K562 (cell line): ENCODE measurements around the gene BCL3. TPM values are rescaled to one million over a fixed set of nuclear protein-coding genes. Genes with fewer than 3 reads are reported as not detected.

ENCODE experiments used
- ADNP ChIP-seq: fragments of 200-800 bp; sonication (Bioruptor generic); IDR thresholded peaks from 2 replicates; pipeline ENCODE4 v1.6.1; 2016; ENCODE audit warnings: missing genetic modification characterization, missing compliant biosample characterization
- CBX3 ChIP-seq, 2 experiments: IDR thresholded peaks; 1 replicate in 1 of 2; 2 replicates in 1 of 2; pipeline ENCODE4 v1.6.1; 2012; ENCODE audit warnings: inconsistent platforms in 2 of 2, low read length in 2 of 2, borderline replicate concordance in 1 of 2, control low read depth in 1 of 2
- DMBX1 ChIP-seq: fragments of 250-450 bp; sonication (Bioruptor Pico); IDR thresholded peaks from 2 replicates; pipeline ENCODE4 v1.8.0; 2022; ENCODE audit warnings: inconsistent platforms, mild to moderate bottlenecking, moderate library complexity, borderline replicate concordance
- MAFG ChIP-seq: fragments of 450-650 bp; conservative IDR thresholded peaks from 2 replicates; pipeline ENCODE4 v1.6.1; 2016; ENCODE audit warnings: missing genetic modification characterization, missing compliant biosample characterization
- NFE2 ChIP-seq: IDR thresholded peaks from 2 replicates; pipeline ENCODE4 v1.6.1; 2014; ENCODE audit warnings: antibody characterized with exemption, low read depth
- PHF21A ChIP-seq: fragments of 450-650 bp; IDR thresholded peaks from 2 replicates; pipeline ENCODE4 v1.6.1; 2017; ENCODE audit warnings: low read depth, borderline replicate concordance
- RBBP5 ChIP-seq: fragments of 200-600 bp; sonication (generic); IDR thresholded peaks from 2 replicates; pipeline ENCODE4 v1.6.1; 2012; ENCODE audit warnings: borderline replicate concordance, mild to moderate bottlenecking, low read length, control low read depth, inconsistent platforms; ENCODE audit not compliant: insufficient read depth, poor library complexity, severe bottlenecking
- SETDB1 ChIP-seq: IDR thresholded peaks from one replicate; pipeline ENCODE4 v1.6.1; 2012; ENCODE audit warnings: low read length, control low read depth, inconsistent platforms
- STAT5B ChIP-seq: fragments of 250-450 bp; sonication (Bioruptor Pico); IDR thresholded peaks from 2 replicates; pipeline ENCODE4 v1.8.0; 2021; ENCODE audit warnings: mild to moderate bottlenecking, inconsistent platforms
- ZNF165 ChIP-seq: fragments of 250-450 bp; sonication (Bioruptor Pico); IDR thresholded peaks from 2 replicates; pipeline ENCODE4 v1.4.0; 2020; ENCODE audit warnings: borderline replicate concordance
- ZNF184 ChIP-seq: sonication (generic); formaldehyde crosslinking; IDR thresholded peaks from 2 replicates; pipeline ENCODE4 v1.5.0; 2020; ENCODE audit warnings: missing genetic modification reagents
- ZNF830 ChIP-seq: fragments of 250-450 bp; sonication (Bioruptor Pico); IDR thresholded peaks from 2 replicates; pipeline ENCODE4 v1.5.0; 2021; ENCODE audit warnings: mild to moderate bottlenecking
- polyA plus RNA-seq, 8 experiments: library from polyadenylated mRNA; depleted of rRNA in 4 of 8; stranded (reverse) in 5 of 8; unstranded in 3 of 8; fragments of >200 nt; fragmentation: Nextera tagmentation in 2 of 8; fragmentation: Illumina TruSeq in 1 of 8; extraction: Ambion mirVana in 2 of 8; extraction: Trizol in 1 of 8; gene quantifications; 2 replicates each; pipeline versions ENCODE4 v1.2.1 to v1.2.3, GENCODE V29; 2011 to 2014; ENCODE audit warnings: inconsistent platforms in 1 of 8, missing spikeins in 1 of 8
- total RNA-seq, 7 experiments: library from RNA; depleted of rRNA in 6 of 7; stranded (reverse); fragments of >200 nt in 6 of 7; fragmentation: Illumina TruSeq in 2 of 7; extraction: Trizol in 2 of 7; gene quantifications; 2 replicates each; pipeline versions ENCODE4 v1.2.1 to v1.2.3, GENCODE V29; 2011 to 2021; ENCODE audit warnings: low replicate concordance in 1 of 7
- TF ChIP-seq, protein P1 (sequence below): fragments of 150-350 bp; IDR thresholded peaks from 2 replicates; pipeline ENCODE4 v1.6.1; 2014; ENCODE audit warnings: low read depth, mild to moderate bottlenecking, low read length, borderline replicate concordance
- TF ChIP-seq, protein P2 (sequence below), 2 experiments: IDR thresholded peaks; 2 replicates each; pipeline ENCODE4 v1.6.1; 2012; ENCODE audit warnings: improper control_type of control experiment in 2 of 2, low read depth in 2 of 2, low read length in 2 of 2, borderline replicate concordance in 1 of 2
- TF ChIP-seq, protein P3 (sequence below): sonication (generic); formaldehyde crosslinking; IDR thresholded peaks from 2 replicates; pipeline ENCODE4 v1.8.0; 2022; ENCODE audit warnings: missing genetic modification reagents, mild to moderate bottlenecking, moderate library complexity, borderline replicate concordance
- TF ChIP-seq, protein P4 (sequence below), 3 experiments: fragments of 200-800 bp in 1 of 3; fragments of 250-450 bp in 1 of 3; fragments of 450-650 bp in 1 of 3; sonication (Bioruptor Pico) in 1 of 3; sonication (Bioruptor generic) in 1 of 3; formaldehyde crosslinking in 1 of 3; IDR thresholded peaks; 2 replicates each; pipeline versions ENCODE4 v1.6.1 to v1.8.0; 2016 to 2022; ENCODE audit warnings: mild to moderate bottlenecking in 2 of 3, missing genetic modification characterization in 2 of 3, missing compliant biosample characterization in 1 of 3, moderate library complexity in 1 of 3

BCL3 gene
- total and polyA plus RNA-seq, 9 of the 15 experiments (the other 6 are each of a cell fraction or from before 2014, with no cell fraction given): 0.03 to 2.4 (median 0.50) TPM; not detected in 1

DNA sequence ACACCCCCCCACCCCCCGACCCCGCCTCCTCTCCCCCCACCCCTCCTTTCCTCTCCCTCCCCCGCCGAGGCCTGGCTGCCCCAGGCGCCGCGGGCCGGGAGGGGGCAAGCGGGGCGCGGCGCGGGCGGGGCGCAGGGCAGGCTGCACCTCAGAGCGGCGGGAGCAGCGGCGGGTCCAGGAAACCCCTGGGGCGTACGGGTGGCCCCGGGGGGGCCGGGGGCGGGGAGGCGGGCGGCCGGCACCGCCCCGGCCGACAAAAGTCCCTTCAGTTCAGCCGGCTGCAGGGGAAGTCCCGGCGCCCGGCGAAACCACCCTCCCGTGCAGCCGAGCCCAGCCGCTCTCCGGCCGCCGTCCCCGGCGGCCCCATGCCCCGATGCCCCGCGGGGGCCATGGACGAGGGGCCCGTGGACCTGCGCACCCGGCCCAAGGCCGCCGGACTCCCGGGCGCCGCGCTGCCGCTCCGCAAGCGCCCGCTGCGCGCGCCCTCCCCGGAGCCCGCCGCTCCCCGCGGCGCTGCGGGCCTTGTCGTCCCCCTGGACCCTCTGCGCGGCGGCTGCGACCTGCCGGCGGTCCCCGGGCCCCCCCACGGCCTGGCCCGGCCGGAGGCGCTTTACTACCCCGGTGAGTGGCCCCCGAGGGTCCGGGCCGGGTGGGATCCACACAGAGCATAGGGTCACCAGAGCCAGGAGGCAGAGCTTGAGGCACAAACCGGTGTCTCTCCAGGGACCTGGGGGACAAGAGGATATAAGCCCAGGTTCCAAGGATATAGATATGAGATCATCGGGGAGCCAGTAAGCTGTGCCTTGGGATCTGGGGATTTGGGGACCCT is at the start of gene BCL3 (continued):
- TF ChIP-seq, protein P1, sequence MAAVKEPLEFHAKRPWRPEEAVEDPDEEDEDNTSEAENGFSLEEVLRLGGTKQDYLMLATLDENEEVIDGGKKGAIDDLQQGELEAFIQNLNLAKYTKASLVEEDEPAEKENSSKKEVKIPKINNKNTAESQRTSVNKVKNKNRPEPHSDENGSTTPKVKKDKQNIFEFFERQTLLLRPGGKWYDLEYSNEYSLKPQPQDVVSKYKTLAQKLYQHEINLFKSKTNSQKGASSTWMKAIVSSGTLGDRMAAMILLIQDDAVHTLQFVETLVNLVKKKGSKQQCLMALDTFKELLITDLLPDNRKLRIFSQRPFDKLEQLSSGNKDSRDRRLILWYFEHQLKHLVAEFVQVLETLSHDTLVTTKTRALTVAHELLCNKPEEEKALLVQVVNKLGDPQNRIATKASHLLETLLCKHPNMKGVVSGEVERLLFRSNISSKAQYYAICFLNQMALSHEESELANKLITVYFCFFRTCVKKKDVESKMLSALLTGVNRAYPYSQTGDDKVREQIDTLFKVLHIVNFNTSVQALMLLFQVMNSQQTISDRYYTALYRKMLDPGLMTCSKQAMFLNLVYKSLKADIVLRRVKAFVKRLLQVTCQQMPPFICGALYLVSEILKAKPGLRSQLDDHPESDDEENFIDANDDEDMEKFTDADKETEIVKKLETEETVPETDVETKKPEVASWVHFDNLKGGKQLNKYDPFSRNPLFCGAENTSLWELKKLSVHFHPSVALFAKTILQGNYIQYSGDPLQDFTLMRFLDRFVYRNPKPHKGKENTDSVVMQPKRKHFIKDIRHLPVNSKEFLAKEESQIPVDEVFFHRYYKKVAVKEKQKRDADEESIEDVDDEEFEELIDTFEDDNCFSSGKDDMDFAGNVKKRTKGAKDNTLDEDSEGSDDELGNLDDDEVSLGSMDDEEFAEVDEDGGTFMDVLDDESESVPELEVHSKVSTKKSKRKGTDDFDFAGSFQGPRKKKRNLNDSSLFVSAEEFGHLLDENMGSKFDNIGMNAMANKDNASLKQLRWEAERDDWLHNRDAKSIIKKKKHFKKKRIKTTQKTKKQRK: no peak
- TF ChIP-seq, protein P2, sequence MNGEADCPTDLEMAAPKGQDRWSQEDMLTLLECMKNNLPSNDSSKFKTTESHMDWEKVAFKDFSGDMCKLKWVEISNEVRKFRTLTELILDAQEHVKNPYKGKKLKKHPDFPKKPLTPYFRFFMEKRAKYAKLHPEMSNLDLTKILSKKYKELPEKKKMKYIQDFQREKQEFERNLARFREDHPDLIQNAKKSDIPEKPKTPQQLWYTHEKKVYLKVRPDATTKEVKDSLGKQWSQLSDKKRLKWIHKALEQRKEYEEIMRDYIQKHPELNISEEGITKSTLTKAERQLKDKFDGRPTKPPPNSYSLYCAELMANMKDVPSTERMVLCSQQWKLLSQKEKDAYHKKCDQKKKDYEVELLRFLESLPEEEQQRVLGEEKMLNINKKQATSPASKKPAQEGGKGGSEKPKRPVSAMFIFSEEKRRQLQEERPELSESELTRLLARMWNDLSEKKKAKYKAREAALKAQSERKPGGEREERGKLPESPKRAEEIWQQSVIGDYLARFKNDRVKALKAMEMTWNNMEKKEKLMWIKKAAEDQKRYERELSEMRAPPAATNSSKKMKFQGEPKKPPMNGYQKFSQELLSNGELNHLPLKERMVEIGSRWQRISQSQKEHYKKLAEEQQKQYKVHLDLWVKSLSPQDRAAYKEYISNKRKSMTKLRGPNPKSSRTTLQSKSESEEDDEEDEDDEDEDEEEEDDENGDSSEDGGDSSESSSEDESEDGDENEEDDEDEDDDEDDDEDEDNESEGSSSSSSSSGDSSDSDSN (IDR thresholded peaks at IDR 0.05; ENCODE audit: borderline replicate concordance in 1 of 2, low read depth in 2 of 2, low read length in 2 of 2): peak; percentile 18 to 83; a peak in 2 of 4 replicates
- TF ChIP-seq CBX3 (IDR thresholded peaks at IDR 0.05; ENCODE audit: borderline replicate concordance in 1 of 2, low read length in 2 of 2) (no peak), SETDB1 (no peak), RBBP5 (peak; percentile 30), PHF21A (no peak), STAT5B (CRISPR knock-in tag) (no peak), MAFG (no peak), ZNF830 (CRISPR knock-in tag) (no peak), ZNF184 (CRISPR knock-in tag) (no peak), ADNP (no peak), NFE2 (no peak), ZNF165 (no peak), DMBX1 (CRISPR knock-in tag) (no peak)
- TF ChIP-seq, protein P3, sequence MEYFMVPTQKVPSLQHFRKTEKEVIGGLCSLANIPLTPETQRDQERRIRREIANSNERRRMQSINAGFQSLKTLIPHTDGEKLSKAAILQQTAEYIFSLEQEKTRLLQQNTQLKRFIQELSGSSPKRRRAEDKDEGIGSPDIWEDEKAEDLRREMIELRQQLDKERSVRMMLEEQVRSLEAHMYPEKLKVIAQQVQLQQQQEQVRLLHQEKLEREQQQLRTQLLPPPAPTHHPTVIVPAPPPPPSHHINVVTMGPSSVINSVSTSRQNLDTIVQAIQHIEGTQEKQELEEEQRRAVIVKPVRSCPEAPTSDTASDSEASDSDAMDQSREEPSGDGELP (CRISPR knock-in tag): no peak
- TF ChIP-seq, protein P4, sequence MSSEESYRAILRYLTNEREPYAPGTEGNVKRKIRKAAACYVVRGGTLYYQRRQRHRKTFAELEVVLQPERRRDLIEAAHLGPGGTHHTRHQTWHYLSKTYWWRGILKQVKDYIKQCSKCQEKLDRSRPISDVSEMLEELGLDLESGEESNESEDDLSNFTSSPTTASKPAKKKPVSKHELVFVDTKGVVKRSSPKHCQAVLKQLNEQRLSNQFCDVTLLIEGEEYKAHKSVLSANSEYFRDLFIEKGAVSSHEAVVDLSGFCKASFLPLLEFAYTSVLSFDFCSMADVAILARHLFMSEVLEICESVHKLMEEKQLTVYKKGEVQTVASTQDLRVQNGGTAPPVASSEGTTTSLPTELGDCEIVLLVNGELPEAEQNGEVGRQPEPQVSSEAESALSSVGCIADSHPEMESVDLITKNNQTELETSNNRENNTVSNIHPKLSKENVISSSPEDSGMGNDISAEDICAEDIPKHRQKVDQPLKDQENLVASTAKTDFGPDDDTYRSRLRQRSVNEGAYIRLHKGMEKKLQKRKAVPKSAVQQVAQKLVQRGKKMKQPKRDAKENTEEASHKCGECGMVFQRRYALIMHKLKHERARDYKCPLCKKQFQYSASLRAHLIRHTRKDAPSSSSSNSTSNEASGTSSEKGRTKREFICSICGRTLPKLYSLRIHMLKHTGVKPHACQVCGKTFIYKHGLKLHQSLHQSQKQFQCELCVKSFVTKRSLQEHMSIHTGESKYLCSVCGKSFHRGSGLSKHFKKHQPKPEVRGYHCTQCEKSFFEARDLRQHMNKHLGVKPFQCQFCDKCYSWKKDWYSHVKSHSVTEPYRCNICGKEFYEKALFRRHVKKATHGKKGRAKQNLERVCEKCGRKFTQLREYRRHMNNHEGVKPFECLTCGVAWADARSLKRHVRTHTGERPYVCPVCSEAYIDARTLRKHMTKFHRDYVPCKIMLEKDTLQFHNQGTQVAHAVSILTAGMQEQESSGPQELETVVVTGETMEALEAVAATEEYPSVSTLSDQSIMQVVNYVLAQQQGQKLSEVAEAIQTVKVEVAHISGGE (CRISPR knock-in tag; IDR thresholded peaks at IDR 0.05): peak in 1 of 3 experiments; percentile 66; a peak in 2 of 6 replicates
